Brain microvascular endothelial cell (primary cell): ENCODE results near the gene RHOBTB1.

Experiments
- DNase-seq: peaks from one replicate; pipeline ENCODE4 v3.0.0-alpha.2; 2020
- H3K27ac ChIP-seq: fragments of 250-450 bp; sonication (Bioruptor Pico); 2 replicates; pipeline ENCODE4 v1.5.1; 2020; ENCODE audit warnings: mild to moderate bottlenecking, moderate library complexity
- H3K27me3 ChIP-seq: fragments of 250-450 bp; sonication (Bioruptor Pico); replicated peaks from 2 replicates; pipeline ENCODE4 v1.5.1; 2020; ENCODE audit warnings: mild to moderate bottlenecking
- H3K36me3 ChIP-seq: fragments of 250-450 bp; sonication (Bioruptor Pico); replicated peaks from 2 replicates; pipeline ENCODE4 v1.5.1; 2020; ENCODE audit warnings: mild to moderate bottlenecking
- H3K4me3 ChIP-seq: 2 replicates; pipeline ENCODE4 v1.5.1; 2011; ENCODE audit warnings: low read depth, mild to moderate bottlenecking, control low read depth, low read length, moderate library complexity
- in situ Hi-C: cut with HindIII; loops from 2 replicates; pipeline ENCODE4 v1.10.0; 2017; ENCODE audit warnings: low sequenced_read_pairs, low pct_ligation_motif_present
- TF ChIP-seq, protein P1 (sequence below): IDR thresholded peaks from 2 replicates; pipeline ENCODE4 v1.5.1; 2011; ENCODE audit warnings: low read depth, mild to moderate bottlenecking, moderate library complexity, low read length, control low read depth, inconsistent platforms; ENCODE audit errors: missing control alignments

RHOBTB1 gene

GRCh38 chr10:60920479-60920878, 23.5 kb downstream of the RHOBTB1 start:
- in situ Hi-C loops, result no loop called here
- TF ChIP-seq, protein P1, sequence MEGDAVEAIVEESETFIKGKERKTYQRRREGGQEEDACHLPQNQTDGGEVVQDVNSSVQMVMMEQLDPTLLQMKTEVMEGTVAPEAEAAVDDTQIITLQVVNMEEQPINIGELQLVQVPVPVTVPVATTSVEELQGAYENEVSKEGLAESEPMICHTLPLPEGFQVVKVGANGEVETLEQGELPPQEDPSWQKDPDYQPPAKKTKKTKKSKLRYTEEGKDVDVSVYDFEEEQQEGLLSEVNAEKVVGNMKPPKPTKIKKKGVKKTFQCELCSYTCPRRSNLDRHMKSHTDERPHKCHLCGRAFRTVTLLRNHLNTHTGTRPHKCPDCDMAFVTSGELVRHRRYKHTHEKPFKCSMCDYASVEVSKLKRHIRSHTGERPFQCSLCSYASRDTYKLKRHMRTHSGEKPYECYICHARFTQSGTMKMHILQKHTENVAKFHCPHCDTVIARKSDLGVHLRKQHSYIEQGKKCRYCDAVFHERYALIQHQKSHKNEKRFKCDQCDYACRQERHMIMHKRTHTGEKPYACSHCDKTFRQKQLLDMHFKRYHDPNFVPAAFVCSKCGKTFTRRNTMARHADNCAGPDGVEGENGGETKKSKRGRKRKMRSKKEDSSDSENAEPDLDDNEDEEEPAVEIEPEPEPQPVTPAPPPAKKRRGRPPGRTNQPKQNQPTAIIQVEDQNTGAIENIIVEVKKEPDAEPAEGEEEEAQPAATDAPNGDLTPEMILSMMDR, result no peak
- H3K4me3 ChIP-seq, result no peak overlapping the region
- H3K27ac ChIP-seq, result no peak overlapping the region
- DNase-seq, result no peak
- H3K36me3 ChIP-seq, result no peaks in the 10 kb centered on the region
- H3K27me3 ChIP-seq, result no peaks in the 10 kb centered on the region

- DNase-seq, result no peak
- Histone ChIP-seq H3K36me3 (no peaks in the 10 kb centered on the region), H3K27ac (no peak overlapping the region), H3K27me3 (no peaks in the 10 kb centered on the region), H3K4me3 (no peak overlapping the region)
- in situ Hi-C loops, result no loop called here
- TF ChIP-seq, protein P1, result no peak
These were observed 24.4 kb downstream of the RHOBTB1 start for GRCh38 chr10:60919551-60919950.

DNA sequence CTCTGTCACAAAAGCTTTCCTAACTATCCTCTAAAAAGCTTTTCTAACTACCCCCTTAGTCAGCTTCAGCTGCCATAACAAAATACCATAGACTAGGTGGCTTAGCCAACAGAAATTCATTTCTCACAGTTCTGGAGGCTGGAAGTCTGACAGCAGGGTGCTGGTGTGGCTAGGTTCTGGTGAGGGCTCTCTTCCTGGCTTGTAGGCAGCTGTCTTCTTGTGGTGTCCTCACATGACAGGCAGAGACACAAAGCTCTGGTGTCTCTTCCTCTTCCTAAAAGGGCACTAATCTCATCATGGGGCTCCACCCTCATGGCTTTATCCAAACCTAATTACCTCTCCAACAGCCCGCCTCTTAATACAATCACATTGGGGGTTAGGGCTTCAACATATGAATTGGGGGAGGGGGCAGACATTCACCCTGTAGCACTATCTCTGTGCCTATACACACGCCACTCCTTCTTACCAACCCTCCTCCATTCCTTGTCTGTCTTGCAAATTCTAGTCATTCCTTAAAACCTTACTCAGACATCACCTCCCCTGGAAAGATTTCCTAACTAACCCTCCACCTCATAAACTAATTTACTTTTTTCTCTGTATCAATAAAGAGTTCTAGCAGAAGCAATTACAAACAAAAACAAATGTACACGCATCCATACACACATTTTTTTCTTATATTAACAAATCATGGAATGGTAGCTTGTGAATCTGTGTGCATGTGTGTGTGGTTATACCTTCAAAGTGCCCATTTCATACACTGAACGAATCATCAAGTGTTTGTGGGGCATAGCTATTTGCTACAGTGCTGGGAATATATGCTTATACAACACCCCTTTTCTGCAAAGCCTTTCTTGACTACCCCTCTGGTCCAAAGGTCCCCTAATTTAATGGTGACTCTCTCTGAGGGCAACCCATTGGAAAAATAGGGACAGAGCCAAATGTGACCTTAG, 26.4 kb downstream of the RHOBTB1 start:
- Histone ChIP-seq H3K36me3 (no peaks in the 10 kb centered on the region), H3K27me3 (no peaks in the 10 kb centered on the region), H3K4me3 (no peak overlapping the region), H3K27ac (no peak overlapping the region)
- in situ Hi-C loops, result no loop called here
- TF ChIP-seq, protein P1, result no peak
- DNase-seq, result no peak

DNA sequence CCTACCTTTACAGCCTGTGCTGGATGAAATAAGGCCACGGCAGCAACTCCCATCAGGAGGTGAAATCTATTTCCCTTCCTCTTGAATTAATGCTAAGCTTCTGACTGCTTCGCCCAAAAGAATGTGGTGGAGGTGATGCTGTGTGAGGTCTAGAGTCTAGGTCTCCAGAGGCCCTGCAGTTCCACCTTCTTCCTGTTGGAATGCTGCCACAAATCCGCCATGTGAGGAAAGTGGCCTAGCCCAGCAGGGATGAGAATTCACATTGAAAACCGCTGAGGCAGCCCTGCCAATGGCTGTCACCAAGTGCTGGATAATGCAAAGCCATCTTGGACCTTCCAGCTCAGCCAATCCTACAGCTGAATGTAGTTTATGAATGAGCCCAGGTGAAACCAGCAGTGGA, 28.0 kb downstream of the RHOBTB1 start:
- TF ChIP-seq, protein P1, result peak; percentile 44
- no peak overlapping the region for H3K27ac ChIP-seq
- no peak for DNase-seq
- no peak overlapping the region for H3K4me3 ChIP-seq
- H3K27me3 ChIP-seq, result no peaks in the 10 kb centered on the region
- in situ Hi-C loops, result no loop called here
- peaks cover under 1% of the 10 kb centered on the region for H3K36me3 ChIP-seq

DNA sequence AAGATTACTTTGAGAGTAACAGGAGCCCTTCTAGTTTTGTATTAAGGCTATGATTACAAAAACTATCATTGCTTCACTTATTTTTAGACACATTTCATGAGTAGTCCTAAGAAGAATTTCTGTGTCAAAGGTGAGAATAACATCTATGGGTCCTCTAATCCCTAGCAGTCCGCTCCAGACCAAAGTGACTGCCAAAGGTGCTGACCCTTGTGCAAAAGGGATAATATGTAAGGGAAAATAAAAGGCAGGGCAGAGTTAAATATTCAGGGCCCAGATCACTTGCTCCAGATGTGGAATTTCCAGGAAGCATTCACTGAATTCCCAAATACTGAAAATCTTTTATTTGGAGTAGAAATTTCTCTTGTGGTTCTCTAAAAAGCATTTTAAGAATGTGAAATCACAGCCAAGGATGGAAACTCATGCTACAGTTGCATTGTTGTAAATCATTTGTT, 29.3 kb downstream of the RHOBTB1 start:
- peak; percentile 60 for DNase-seq
- TF ChIP-seq, protein P1, result no peak
- no peak overlapping the region for H3K4me3 ChIP-seq
- no peaks in the 10 kb centered on the region for H3K27me3 ChIP-seq
- H3K36me3 ChIP-seq, result peaks cover 4% of the 10 kb centered on the region
- in situ Hi-C loops, result no loop called here
- peak overlapping the region; percentile 49 for H3K27ac ChIP-seq
